GM18909 (cell line): ENCODE measurements around the gene DHH.
"Not testable (repeated sequence)": the region's sequence is repeated elsewhere in the genome, so short reads cannot be mapped to it uniquely, and the experiment has no call there.

Experiments
- ATAC-seq: cut with Tn5 transposase; IDR thresholded peaks from one replicate; pipeline ENCODE4 v1.9.1; 2021; ENCODE audit warnings: mild to moderate bottlenecking; ENCODE audit not compliant: unreplicated experiment, poor library complexity

DHH gene

DNA sequence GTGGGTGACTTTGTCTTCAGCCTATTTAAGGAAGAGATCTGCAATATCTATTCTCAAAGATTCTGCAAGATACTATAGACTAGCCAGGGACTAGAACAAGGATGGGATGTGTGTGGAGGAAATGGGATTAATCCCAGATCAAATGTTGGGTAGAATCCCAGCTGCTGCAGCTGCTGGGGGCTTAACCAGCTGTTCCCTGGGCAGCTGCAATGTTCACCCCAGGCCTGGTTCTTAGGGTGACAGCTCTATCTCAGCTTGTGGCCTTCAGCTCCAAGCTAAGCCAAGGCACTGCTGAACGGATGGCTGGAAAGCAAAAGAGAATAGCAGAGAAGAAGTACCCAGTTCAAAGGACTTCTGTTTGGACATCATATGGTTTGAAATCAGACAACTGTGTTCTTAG lies 14.8 kb downstream of the DHH start:
- ATAC-seq: no peak

- ATAC-seq: no peak
These were observed 23.6 kb downstream of the DHH start for GRCh38 chr12:49070971-49071370.

DNA sequence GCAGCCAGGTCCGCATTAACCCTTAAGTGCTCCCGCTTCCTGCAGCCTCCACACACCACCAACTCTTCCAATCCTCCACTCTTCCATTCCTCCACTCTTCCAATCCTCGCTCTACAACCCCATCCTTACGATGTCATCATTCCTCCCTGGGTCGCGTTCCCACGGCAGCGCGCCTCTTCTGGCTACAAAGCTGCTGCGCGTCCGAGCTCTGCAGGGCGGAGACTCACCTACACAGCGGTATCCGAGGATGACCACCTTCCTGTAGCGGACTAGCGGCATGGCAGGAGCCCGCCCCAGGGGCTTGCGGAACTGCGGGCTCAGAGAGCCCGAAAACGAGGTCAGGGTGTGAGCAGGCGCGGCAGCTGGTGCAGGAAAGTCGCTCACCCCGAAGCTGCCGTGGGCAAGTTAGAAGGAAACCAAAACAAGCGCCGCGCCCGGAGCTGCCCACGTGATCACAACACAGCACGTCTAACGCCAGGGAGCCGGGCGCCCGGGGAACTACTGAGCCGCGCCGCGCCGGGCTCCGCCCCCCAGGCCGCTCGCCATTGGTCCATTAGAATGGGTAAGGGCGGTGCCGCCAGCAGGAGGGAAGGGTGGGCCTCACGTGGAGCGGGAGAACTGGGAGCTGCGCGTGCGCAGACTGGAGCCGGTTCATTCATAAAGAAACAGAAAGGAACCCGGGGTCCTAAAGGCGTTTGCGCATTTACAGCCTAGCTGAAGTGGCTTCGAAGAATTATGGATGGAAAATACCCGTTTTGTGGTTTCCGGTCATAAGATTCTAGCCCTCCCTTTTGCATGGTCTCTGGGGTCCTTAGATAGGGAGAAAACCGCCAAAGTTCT lies 24.9 kb downstream of the DHH start, which contains the start of gene RHEBL1:
RHEBL1 (minus strand) TSS at position 473 of the 840 bp plus-strand sequence; CDS start at position 279, 194 bp downstream.
- ATAC-seq: peak; percentile 96

GRCh38 chr12:49068879-49069506 lies 25.6 kb downstream of the DHH start:
- no peak for ATAC-seq

DNA sequence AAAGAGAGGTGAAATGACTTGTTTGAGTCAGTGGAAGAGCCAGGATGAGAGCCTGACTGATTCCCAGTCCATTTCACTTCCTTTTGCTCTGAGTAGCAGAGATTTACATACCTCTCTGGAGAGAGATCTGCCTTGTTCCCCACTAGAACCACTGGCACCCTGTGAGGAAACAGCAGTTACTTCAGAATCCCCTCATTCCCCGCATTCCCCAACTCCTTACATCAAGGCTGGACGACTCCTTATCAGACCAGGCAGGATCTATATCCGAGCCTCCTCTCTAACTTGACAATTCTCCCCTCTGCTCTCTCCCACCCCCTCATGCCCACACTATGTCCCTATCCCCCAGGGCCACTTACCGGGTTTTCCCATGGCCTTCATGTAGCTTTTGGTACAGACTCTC lies 28.5 kb downstream of the DHH start:
- no peak for ATAC-seq

DNA sequence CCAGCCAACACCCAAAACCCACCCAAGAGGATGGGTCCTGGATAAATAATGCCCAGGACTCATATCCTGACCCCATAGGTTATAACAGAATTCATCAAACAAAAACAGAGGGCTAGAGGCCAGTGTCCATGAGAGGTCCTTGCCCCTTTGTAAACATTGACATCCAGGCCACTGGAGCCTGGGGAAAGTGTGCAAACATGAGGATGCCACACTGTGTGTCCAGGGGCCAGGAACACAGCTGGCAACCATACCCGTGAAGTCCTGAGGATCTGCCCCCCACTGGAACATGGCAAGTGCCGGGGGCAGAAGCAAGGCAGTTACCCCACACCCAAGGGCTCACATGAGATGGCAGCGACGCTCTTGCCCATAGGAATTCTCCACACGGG lies 29.8 kb downstream of the DHH start:
- no peak for ATAC-seq

GRCh38 chr12:49061916-49062315 lies 32.7 kb downstream of the DHH start:
- not testable (repeated sequence) for ATAC-seq

- ATAC-seq: no peak
These were observed 33.4 kb downstream of the DHH start for GRCh38 chr12:49061157-49061650.

- ATAC-seq: peak; percentile 55
These were observed 34.1 kb downstream of the DHH start, which contains the start of gene KMT2D for GRCh38 chr12:49060237-49061156. Gene KMT2D, minus strand, starts transcription at chr12:49060794. Its CDS starts 5,470 bp downstream, at chr12:49055324.

- peak; percentile 3 for ATAC-seq
These were observed 35.1 kb downstream of the DHH start for GRCh38 chr12:49059299-49060171.

GRCh38 chr12:49059045-49059298 lies 35.6 kb downstream of the DHH start:
- ATAC-seq: no peak

DNA sequence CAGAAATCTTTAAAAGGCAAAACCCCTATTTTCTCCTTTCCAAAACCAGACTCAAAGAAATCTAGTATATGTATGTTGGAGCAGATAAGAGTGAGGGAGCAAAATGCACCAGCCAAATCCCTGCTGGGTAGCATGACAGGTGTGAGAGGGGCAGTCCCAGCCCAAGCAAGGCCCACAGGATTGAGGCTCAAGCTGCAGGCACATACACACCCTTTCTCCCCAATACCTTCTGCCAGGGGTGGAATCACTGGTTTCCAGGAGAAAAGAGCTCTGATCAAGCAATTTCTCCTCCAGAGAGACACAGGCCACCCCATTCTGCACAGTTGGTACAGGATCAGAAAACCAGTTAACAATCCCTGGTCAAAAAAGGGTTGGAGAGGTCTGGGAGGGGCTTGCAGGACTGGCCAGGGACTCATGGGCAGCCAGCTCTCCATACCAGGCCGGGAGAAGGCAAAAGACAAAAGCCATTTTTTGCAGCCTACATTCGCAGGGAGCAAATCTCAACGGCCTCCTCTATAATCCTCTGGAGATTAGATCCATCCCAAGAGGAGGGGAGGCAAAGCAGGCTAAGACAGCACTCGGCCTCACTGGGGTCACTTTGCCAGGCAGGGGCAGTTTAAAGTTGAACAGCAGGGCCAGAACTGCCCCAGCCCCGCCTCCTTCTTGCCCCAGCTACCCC lies 36.1 kb downstream of the DHH start:
- no peak for ATAC-seq

DNA sequence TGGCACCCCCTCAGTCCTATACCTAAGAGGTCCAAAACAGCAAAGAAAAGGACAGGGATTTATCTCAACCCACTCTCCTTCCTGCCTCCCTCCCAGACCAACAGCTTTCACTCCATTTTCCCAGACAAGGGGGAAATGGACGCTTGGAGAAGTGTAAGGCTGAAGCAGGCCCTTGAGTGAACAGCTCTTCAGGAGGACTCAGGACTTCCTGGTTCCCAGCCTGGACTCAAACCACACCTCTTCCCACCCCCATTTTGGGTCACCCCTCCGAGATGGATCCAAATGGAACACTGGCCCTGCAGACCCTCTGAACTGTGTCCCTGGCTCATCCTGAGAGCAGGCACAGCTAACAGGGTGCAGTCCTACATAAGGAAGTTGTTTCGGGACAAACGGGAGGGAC lies 36.7 kb downstream of the DHH start:
- no peak for ATAC-seq

GRCh38 chr12:49055978-49056754 lies 38.4 kb downstream of the DHH start:
- ATAC-seq: peak; percentile 64

GRCh38 chr12:49055092-49055491 lies 39.5 kb downstream of the DHH start:
- ATAC-seq: no peak

GRCh38 chr12:49054524-49054923 lies 40.1 kb downstream of the DHH start:
- no peak for ATAC-seq

- ATAC-seq: no peak
These were observed 40.5 kb downstream of the DHH start for GRCh38 chr12:49054096-49054495.

DNA sequence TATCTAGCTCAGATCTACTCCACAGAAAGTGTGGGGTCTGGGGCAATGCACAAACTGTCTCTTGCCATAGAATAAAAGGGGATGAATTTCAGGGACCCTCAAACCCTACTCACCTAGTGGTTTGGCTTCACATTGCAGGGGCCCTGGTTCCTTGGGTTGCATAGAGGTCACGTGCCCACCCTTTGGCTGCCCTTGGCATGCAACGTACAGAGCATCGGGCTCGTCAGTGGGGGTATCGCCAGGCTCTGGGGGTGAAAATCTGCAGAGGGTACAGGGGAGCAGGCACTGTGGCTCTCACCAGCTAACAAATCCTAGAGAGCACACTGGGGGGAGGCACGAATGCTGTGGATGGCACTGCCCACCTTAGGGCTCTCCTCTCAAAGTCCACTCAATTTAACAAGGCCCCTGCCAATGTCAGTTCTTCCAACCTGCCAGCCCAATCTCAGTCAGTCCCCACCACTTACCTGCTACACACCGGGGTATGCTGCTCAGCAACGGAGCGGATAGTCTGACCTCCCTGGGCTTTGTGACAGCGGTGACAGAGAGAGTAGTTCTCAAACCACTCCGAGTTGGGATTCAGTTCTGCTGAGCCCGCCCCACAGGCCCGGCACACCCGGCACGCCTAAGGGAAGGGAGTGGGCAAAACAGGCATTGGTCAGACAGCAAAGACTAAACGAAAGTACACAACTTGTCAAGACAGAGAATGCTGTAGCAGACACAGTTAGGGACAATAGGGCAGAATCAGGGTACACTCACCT lies 42.0 kb downstream of the DHH start:
- ATAC-seq: no peak
